COLO668 (cell line): ENCODE results near the gene ADAMTSL5.
"Not testable (repeated sequence)": the region's sequence is repeated elsewhere in the genome, so short reads cannot be mapped to it uniquely, and the experiment has no call there.

Experiments
- DNase-seq: peaks from one replicate; lab custom pipeline; 2025; ENCODE audit not compliant: unreplicated experiment; lab: John Stamatoyannopoulos, UW

ADAMTSL5 gene

DNA sequence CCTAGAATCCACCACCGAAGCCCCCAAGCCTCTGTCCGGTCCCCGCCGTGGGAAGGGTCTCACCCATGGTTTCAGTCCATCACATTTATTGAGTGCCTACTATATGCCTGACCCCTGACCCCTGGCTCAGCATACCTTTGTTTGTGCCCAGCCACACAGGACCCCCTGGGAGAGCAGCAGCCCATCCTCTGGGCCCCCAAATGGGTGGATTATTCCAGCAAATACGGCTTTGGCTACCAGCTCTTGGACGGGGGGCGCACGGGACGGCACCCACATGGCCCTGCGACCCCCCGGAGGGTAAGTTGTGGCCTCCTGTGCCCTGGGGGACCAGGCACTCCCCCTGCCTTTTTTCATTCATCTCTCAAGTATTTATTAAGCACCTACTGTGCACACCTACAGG is 18.8 kb upstream of the ADAMTSL5 start:
- DNase-seq, result no peak

GRCh38 chr19:1530856-1531255 is 18.0 kb upstream of the ADAMTSL5 start:
- DNase-seq, result not testable (repeated sequence)

DNA sequence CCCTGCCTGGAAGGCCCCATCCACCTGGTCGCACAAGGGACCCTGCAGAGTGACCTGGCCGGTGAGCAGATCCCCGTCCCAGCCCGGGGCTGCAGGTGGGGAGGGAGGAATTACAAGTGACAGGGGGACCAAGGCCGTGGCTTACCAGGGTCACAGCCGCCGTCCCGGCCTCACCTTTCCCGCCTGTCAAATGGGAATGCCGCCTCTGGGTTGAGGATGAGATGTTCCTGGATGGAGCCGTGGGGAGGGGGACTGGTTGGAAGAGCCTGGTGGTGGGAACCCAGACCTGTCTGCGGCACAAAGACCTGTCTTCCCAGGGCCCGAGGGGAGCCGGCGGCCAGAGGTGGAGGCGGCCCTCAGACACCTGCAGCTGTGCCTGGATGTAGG is 16.6 kb upstream of the ADAMTSL5 start:
- DNase-seq, result no peak

DNA sequence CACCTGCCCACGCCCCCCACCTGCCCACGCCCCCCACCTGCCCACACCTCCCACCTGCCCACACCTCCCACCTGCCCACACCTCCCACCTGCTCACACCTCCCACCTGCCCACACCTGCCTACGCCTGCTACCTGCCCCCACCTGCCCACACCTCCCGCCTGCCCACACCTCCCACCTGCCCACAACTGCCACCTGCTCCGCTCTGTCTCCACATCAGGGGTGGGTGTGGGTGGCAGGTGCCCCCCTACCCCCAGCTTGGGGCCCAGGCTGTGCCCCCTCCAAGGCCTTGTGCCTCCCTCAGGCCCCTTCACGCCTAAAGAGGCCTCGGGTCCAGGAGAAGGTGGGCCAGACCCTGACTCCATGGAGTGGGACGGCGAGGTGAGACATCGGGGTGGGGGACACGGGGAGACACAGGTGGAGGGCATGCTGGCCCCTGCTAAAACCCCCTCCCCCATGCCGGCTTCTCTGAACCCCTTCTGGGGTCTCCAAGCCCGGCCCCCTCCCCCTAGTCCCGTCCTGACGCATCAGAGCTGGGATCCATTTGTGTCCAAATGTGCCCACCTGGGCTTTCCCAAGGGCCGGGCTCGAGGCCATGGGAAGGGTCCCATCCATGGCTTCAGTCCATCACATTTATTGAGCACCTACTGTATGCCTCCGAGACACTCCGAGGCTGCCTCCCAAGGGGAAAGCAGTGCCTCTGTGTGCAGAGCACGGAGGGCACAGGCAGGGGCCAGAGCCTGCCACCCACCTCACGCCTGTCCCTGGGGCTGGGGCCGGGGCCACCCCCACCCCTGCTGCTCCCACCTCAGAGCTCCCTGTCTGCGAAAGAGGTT is 16.0 kb upstream of the ADAMTSL5 start:
- DNase-seq, result no peak

DNA sequence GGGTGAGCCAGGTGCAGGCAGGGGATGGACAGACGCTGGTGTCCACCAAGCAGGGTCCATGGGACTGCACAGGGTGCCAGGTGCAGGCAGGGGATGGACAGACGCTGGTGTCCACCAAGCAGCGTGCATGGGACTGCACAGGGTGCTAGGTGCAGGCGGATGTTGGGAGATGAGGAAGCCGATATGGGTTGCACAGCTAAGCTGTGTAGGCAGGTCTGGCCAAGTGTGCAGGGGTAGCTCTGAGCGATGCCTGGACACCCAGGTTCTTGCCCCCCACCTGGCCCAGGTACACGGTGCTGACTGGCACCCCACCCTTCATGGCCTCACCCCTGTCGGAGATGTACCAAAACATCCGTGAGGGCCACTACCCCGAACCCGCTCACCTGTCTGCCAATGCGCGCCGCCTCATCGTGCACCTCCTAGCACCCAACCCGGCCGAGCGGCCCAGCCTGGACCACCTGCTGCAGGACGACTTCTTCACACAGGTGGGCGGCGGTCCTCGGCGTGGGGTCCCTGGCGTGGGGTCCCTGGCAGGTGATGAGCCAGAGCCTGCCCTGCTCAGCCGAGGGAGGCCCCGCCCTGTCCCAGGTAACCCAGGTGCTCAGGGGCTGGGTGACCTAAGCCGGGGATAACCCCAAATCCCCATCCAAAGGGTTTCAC is 15.0 kb upstream of the ADAMTSL5 start:
- DNase-seq, result no peak

- DNase-seq, result peak; percentile 35
These were observed 14.3 kb upstream of the ADAMTSL5 start for GRCh38 chr19:1526979-1527649.

- DNase-seq, result no peak
These were observed 13.4 kb upstream of the ADAMTSL5 start for GRCh38 chr19:1526066-1526778.

DNA sequence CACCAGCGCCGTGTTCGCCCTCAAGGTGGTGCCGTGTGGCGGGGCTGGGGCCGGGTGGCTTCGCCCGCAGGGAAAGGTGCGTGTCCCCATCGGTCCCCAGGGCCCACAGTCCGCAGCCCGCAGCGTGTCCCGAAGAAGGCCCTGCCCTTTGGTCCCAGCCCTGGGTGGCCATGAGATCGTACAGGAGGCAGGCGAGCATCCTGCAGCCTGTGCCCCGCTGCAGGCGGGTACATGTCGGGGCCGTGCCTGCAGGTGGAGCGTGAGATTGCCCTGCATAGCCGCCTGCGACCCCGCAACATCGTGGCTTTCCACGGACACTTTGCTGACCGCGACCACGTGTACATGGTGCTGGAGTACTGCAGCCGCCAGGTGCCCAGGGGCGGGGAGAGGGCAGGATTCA is 12.5 kb upstream of the ADAMTSL5 start:
- no peak for DNase-seq

- DNase-seq, result no peak
These were observed 12.1 kb upstream of the ADAMTSL5 start for GRCh38 chr19:1524972-1525325.

- DNase-seq, result no peak
These were observed 11.6 kb upstream of the ADAMTSL5 start for GRCh38 chr19:1524287-1524971.

GRCh38 chr19:1523412-1524286 is 10.8 kb upstream of the ADAMTSL5 start, which contains the start of gene PLK5:
Gene PLK5, plus strand, starts transcription at chr19:1524077. Its CDS starts 2,920 bp downstream, at chr19:1526997.
- no peak for DNase-seq

DNA sequence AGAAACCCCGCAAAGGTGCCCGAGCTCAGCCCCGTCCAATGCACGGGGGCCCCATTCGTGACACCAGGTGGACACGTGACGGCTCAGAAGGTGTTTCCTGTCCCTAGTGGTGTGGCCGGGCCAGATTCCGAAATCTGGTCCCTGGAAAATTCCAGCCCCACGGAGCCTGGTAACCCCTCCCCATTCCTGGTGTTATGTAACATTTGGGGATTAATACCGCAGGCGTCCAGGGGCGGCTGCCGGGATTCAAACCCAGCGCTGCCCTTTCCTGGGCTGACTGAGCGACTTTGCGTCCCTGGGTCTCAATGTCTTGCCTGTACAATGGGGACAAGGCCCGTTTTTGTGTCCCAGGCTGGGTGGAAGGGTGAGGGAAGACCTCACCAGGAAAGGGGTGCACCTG is 10.0 kb upstream of the ADAMTSL5 start:
- DNase-seq, result no peak

GRCh38 chr19:1522061-1522460 is 9.2 kb upstream of the ADAMTSL5 start:
- no peak for DNase-seq

- DNase-seq, result no peak
These were observed 8.8 kb upstream of the ADAMTSL5 start for GRCh38 chr19:1521636-1522035.

- no peak for DNase-seq
These were observed 7.5 kb upstream of the ADAMTSL5 start for GRCh38 chr19:1520203-1520780.

GRCh38 chr19:1519802-1520201 is 7.0 kb upstream of the ADAMTSL5 start:
- not testable (repeated sequence) for DNase-seq

- no peak for DNase-seq
These were observed 5.7 kb upstream of the ADAMTSL5 start for GRCh38 chr19:1518471-1518870.

DNA sequence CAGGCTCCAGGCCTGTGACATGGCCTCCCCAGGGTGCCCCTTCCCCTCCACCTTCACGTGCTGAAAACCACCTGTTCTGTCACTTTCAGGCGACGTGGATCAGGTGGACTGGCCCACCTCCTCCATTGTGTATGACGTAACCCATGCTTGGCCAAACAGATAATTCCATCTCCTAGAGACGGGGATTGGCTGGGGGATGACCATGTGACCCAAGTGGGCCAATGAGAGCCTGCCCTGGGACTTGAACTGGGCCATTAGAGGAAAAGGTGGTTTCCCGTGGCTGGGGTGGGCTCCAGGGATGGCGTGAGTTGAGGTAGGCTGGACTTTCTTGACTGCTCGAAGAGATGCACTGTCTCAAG is 3.6 kb upstream of the ADAMTSL5 start:
- no peak for DNase-seq

GRCh38 chr19:1514986-1515721 is 2.3 kb upstream of the ADAMTSL5 start:
- no peak for DNase-seq
